H1 (cell line): ENCODE results near the gene CXCL12. TPM values are rescaled to one million over a fixed set of nuclear protein-coding genes. Genes with fewer than 3 reads are reported as not detected.

Source experiments
- CTCF ChIA-PET: fragments of 300-600 bp; sonication (Branson Sonifier 250); formaldehyde crosslinking; loops from one replicate; lab custom pipeline; 2021; ENCODE audit not compliant: partially characterized antibody; lab: Charles Lee
- POLR2A ChIA-PET: fragments of 300-600 bp; sonication (Branson Sonifier 250); formaldehyde crosslinking; loops from one replicate; lab custom pipeline; 2021; ENCODE audit warnings: inconsistent platforms; ENCODE audit not compliant: partially characterized antibody; lab: Charles Lee
- DNase-seq, 2 experiments: peaks; one replicate each; pipeline versions ENCODE4 v3.0.0 to v3.0.0-alpha.2; 2010 to 2022; ENCODE audit warnings: low spot score in 2 of 2, low read depth in 1 of 2, mixed read lengths in 1 of 2
- FAIRE-seq: peaks from 2 replicates; lab custom pipeline; 2011; peaks lifted over from hg19 to GRCh38; lab: Jason Lieb, UNC
- H2AFZ ChIP-seq: 2 replicates; pipeline ENCODE4 v1.8.1; 2012; ENCODE audit warnings: low read length, inconsistent platforms
- H2AK5ac ChIP-seq: 2 replicates; pipeline ENCODE4 v1.6.1; 2013; ENCODE audit warnings: low read depth, low read length
- H2BK120ac ChIP-seq: replicated peaks from 2 replicates; pipeline ENCODE3; 2013; ENCODE audit warnings: low read depth, low read length, inconsistent platforms
- H2BK12ac ChIP-seq: 2 replicates; pipeline ENCODE4 v1.6.1; 2013; ENCODE audit warnings: low read depth, low read length
- H2BK15ac ChIP-seq: 2 replicates; pipeline ENCODE4 v1.6.1; 2013; ENCODE audit warnings: low read length
- H2BK20ac ChIP-seq: 2 replicates; pipeline ENCODE4 v1.6.1; 2013; ENCODE audit warnings: low read length
- H2BK5ac ChIP-seq: 2 replicates; pipeline ENCODE4 v1.6.1; 2013; ENCODE audit warnings: low read depth, low read length
- H3K14ac ChIP-seq: 2 replicates; pipeline ENCODE4 v1.6.1; 2013; ENCODE audit warnings: inconsistent platforms; ENCODE audit not compliant: insufficient read length
- H3K18ac ChIP-seq: 2 replicates; pipeline ENCODE4 v1.6.1; 2013; ENCODE audit warnings: low read length; ENCODE audit errors: extremely low read depth
- H3K23ac ChIP-seq: 2 replicates; pipeline ENCODE4 v1.6.1; 2013; ENCODE audit warnings: inconsistent platforms; ENCODE audit not compliant: insufficient read length
- H3K23me2 ChIP-seq: 2 replicates; pipeline ENCODE4 v1.6.1; 2013; ENCODE audit warnings: low read depth, low read length
- H3K27ac ChIP-seq: 2 replicates; pipeline ENCODE4 v1.6.1; 2011; ENCODE audit warnings: low read depth, low read length, inconsistent platforms
- H3K27me3 ChIP-seq, 4 experiments: replicated peaks in 1 of 4; 1 replicate in 1 of 4; 2 replicates in 3 of 4; pipeline versions ENCODE4 v1.6.1 to v1.8.1; 2011 to 2013; ENCODE audit warnings: low read length in 3 of 4, mild to moderate bottlenecking in 3 of 4, inconsistent platforms in 2 of 4, mixed read lengths in 2 of 4, moderate library complexity in 1 of 4; ENCODE audit not compliant: control insufficient read depth in 3 of 4, insufficient read depth in 3 of 4; ENCODE audit errors: extremely low read depth in 1 of 4
- H3K36me3 ChIP-seq, 4 experiments: 2 replicates each; pipeline versions ENCODE4 v1.6.1 to v1.8.1; 2011 to 2013; ENCODE audit warnings: mild to moderate bottlenecking in 4 of 4, low read length in 3 of 4, moderate library complexity in 2 of 4, control low read depth in 1 of 4, inconsistent platforms in 1 of 4; ENCODE audit not compliant: insufficient read depth in 4 of 4, control insufficient read depth in 2 of 4
- H3K4ac ChIP-seq: replicated peaks from 2 replicates; pipeline ENCODE3; 2013; ENCODE audit warnings: low read length, low read depth, mixed read lengths, inconsistent platforms; ENCODE audit not compliant: insufficient read length
- H3K4me1 ChIP-seq, 4 experiments: replicated peaks in 1 of 4; 1 replicate in 1 of 4; 2 replicates in 3 of 4; pipeline versions ENCODE4 v1.6.1 to v1.8.1; 2011 to 2013; ENCODE audit warnings: low read length in 3 of 4, inconsistent platforms in 2 of 4, mixed read lengths in 1 of 4; ENCODE audit not compliant: insufficient read depth in 4 of 4, control insufficient read depth in 3 of 4
- H3K4me2 ChIP-seq, 2 experiments: 2 replicates each; pipeline versions ENCODE4 v1.6.1 to v1.8.1; 2011 to 2013; ENCODE audit warnings: low read depth in 2 of 2, low read length in 2 of 2, control low read depth in 1 of 2, inconsistent platforms in 1 of 2, mild to moderate bottlenecking in 1 of 2; ENCODE audit not compliant: insufficient read depth in 1 of 2
- H3K4me3 ChIP-seq, 4 experiments: fragments of 200-600, 300-600 bp in 1 of 4; sonication (generic), shearing (Covaris generic), sonication (Bioruptor Twin) in 1 of 4; 2 replicates each; pipeline versions ENCODE4 v1.5.1 to v1.8.1; 2011 to 2016; ENCODE audit warnings: low read length in 4 of 4, low read depth in 3 of 4, control low read depth in 2 of 4, inconsistent platforms in 2 of 4, mild to moderate bottlenecking in 2 of 4, mixed read lengths in 1 of 4, moderate library complexity in 1 of 4; ENCODE audit not compliant: insufficient read depth in 2 of 4; ENCODE audit errors: extremely low read depth in 1 of 4
- H3K56ac ChIP-seq: replicated peaks from 2 replicates; pipeline ENCODE3; 2013; ENCODE audit warnings: low read depth, mild to moderate bottlenecking, mixed read lengths, low read length, inconsistent platforms; ENCODE audit not compliant: insufficient read length
- H3K79me1 ChIP-seq: 2 replicates; pipeline ENCODE4 v1.6.1; 2013; ENCODE audit warnings: low read depth, low read length, control low read depth
- H3K79me2 ChIP-seq, 2 experiments: 2 replicates each; pipeline versions ENCODE4 v1.6.1 to v1.8.1; 2012 to 2013; ENCODE audit warnings: low read length in 2 of 2, mild to moderate bottlenecking in 2 of 2, inconsistent platforms in 1 of 2; ENCODE audit not compliant: insufficient read depth in 2 of 2, control insufficient read depth in 1 of 2
- H3K9ac ChIP-seq, 4 experiments: replicated peaks in 1 of 4; 1 replicate in 1 of 4; 2 replicates in 3 of 4; pipeline versions ENCODE4 v1.6.1 to v1.8.1; 2011 to 2013; ENCODE audit warnings: low read depth in 3 of 4, low read length in 3 of 4, control low read depth in 2 of 4, mild to moderate bottlenecking in 2 of 4, moderate library complexity in 2 of 4, inconsistent platforms in 1 of 4; ENCODE audit errors: extremely low read depth in 1 of 4
- H3K9me3 ChIP-seq, 2 experiments: 2 replicates each; pipeline versions ENCODE4 v1.6.1 to v1.8.1; 2012 to 2013; ENCODE audit warnings: mild to moderate bottlenecking in 2 of 2, moderate library complexity in 2 of 2, control low read depth in 1 of 2, inconsistent platforms in 1 of 2, low read depth in 1 of 2, low read length in 1 of 2, mixed read lengths in 1 of 2; ENCODE audit not compliant: insufficient read depth in 2 of 2
- H4K20me1 ChIP-seq, 2 experiments: replicated peaks in 1 of 2; 2 replicates each; pipeline versions ENCODE3 to v1.8.1; 2011 to 2013; ENCODE audit warnings: inconsistent platforms in 2 of 2, low read length in 2 of 2, mild to moderate bottlenecking in 1 of 2; ENCODE audit not compliant: insufficient read depth in 2 of 2, control insufficient read depth in 1 of 2
- H4K5ac ChIP-seq: 2 replicates; pipeline ENCODE4 v1.6.1; 2013; ENCODE audit warnings: low read length, low read depth, mixed read lengths, inconsistent platforms; ENCODE audit not compliant: insufficient read length
- H4K8ac ChIP-seq: 2 replicates; pipeline ENCODE4 v1.8.0; 2013; ENCODE audit warnings: mild to moderate bottlenecking, moderate library complexity, low read length, inconsistent platforms; ENCODE audit not compliant: insufficient read depth; ENCODE audit errors: extremely low read depth
- H4K91ac ChIP-seq: replicated peaks from 2 replicates; pipeline ENCODE3; 2013; ENCODE audit warnings: low read length, mixed read lengths, inconsistent platforms; ENCODE audit not compliant: insufficient read length
- ASH2L ChIP-seq: fragments of 200-600, 300-600 bp; sonication (generic); IDR thresholded peaks from one replicate; pipeline ENCODE4 v1.7.1; 2017; ENCODE audit warnings: low read length
- BCL11A ChIP-seq, 2 experiments: IDR thresholded peaks; one replicate each; pipeline ENCODE4 v1.6.1; 2011; ENCODE audit warnings: low read depth in 2 of 2, low read length in 2 of 2, mild to moderate bottlenecking in 2 of 2
- CHD1 ChIP-seq: IDR thresholded peaks from 2 replicates; pipeline ENCODE4 v1.6.1; 2012; ENCODE audit warnings: low read depth, low read length, improper control_type of control experiment
- CREB1 ChIP-seq: IDR thresholded peaks from 2 replicates; pipeline ENCODE4 v1.6.1; 2012; ENCODE audit warnings: inconsistent platforms
- FOSL1 ChIP-seq: IDR thresholded peaks from 2 replicates; pipeline ENCODE4 v1.6.1; 2011; ENCODE audit warnings: mild to moderate bottlenecking, low read depth, low read length, moderate library complexity; ENCODE audit not compliant: insufficient read depth
- GTF2F1 ChIP-seq: IDR thresholded peaks from 2 replicates; pipeline ENCODE4 v1.6.1; 2012; ENCODE audit warnings: low read depth, low read length, improper control_type of control experiment, borderline replicate concordance
- JUN ChIP-seq: IDR thresholded peaks from 2 replicates; pipeline ENCODE4 v1.6.1; 2011; ENCODE audit warnings: low read depth, mild to moderate bottlenecking, improper control_type of control experiment, low read length
- KDM4A ChIP-seq: IDR thresholded peaks from one replicate; pipeline ENCODE4 v1.7.1; 2012; ENCODE audit warnings: low read depth, mild to moderate bottlenecking, moderate library complexity, low read length, inconsistent platforms; ENCODE audit not compliant: severe bottlenecking
- KDM5A ChIP-seq: fragments of 200-600 bp; IDR thresholded peaks from 2 replicates; pipeline ENCODE4 v1.7.1; 2012; ENCODE audit warnings: mild to moderate bottlenecking, low read length, inconsistent platforms, mixed read lengths
- MAX ChIP-seq: IDR thresholded peaks from 2 replicates; pipeline ENCODE4 v1.6.1; 2012; ENCODE audit warnings: inconsistent platforms
- POLR2AphosphoS5 ChIP-seq: IDR thresholded peaks from 2 replicates; pipeline ENCODE4 v1.6.1; 2011; ENCODE audit warnings: low read depth, low read length
- RAD21 ChIP-seq, 2 experiments: IDR thresholded peaks in 1 of 2; conservative IDR thresholded peaks in 1 of 2; 2 replicates each; pipeline ENCODE4 v1.6.1; 2011; ENCODE audit warnings: low read depth in 2 of 2, low read length in 2 of 2, improper control_type of control experiment in 1 of 2, inconsistent platforms in 1 of 2, mild to moderate bottlenecking in 1 of 2, moderate library complexity in 1 of 2
- SP1 ChIP-seq: IDR thresholded peaks from 2 replicates; pipeline ENCODE4 v1.6.1; 2011; ENCODE audit warnings: low read depth, low read length
- SP2 ChIP-seq: IDR thresholded peaks from 2 replicates; pipeline ENCODE4 v1.6.1; 2012; ENCODE audit warnings: mild to moderate bottlenecking, low read length, inconsistent platforms
- TAF1 ChIP-seq: IDR thresholded peaks from 2 replicates; pipeline ENCODE4 v1.6.1; 2011; ENCODE audit warnings: mild to moderate bottlenecking, low read depth, low read length
- TBP ChIP-seq: IDR thresholded peaks from 2 replicates; pipeline ENCODE4 v1.6.1; 2011; ENCODE audit warnings: low read depth, low read length, improper control_type of control experiment
- WGBS, 2 experiments: shearing (Covaris generic) in 1 of 2; methylation state at CpG; one replicate each; pipeline versions ENCODE4 v1.1.6 to v1.1.7; 2013 to 2015; ENCODE audit warnings: low lambda C conversion rate in 2 of 2, mixed read lengths in 2 of 2, inconsistent platforms in 1 of 2, low coverage in 1 of 2, missing lambda C conversion rate in 1 of 2; ENCODE audit not compliant: insufficient replicate concordance in 2 of 2, insufficient coverage in 1 of 2, insufficient read length in 1 of 2; ENCODE audit errors: extremely low coverage in 1 of 2, missing lambda C conversion rate in 1 of 2; 5-methylcytosine and 5-hydroxymethylcytosine counted together
- polyA plus RNA-seq, 7 experiments: library from polyadenylated mRNA; depleted of rRNA in 3 of 7; stranded (reverse) in 5 of 7; unstranded in 2 of 7; fragments of >200 nt in 5 of 7; fragments of 200-250 nt in 2 of 7; gene quantifications; 1 replicate in 5 of 7; 2 replicates in 1 of 7; 4 replicates in 1 of 7; pipeline versions ENCODE4 v1.2.1 to v1.2.3, GENCODE V29; 2011 to 2013; ENCODE audit warnings: missing spikeins in 2 of 7, mixed read lengths in 2 of 7
- total RNA-seq: library from RNA; stranded (reverse); fragmentation: NEBNext Ultra II Directional; extraction: Animal tissue kit (Norgen Biotek cat#: 25700); gene quantifications from 2 replicates; pipeline ENCODE4 v1.2.1, GENCODE V29; 2021

Gene CXCL12
- total and polyA plus RNA-seq, 2 of the 8 experiments (the other 6 are each of a cell fraction or from before 2014, with no cell fraction given), result 51.4 to 53.8 TPM

- H2BK12ac ChIP-seq, result no peak overlapping the region
- peaks cover 0 to 10% (median 4%) of the 10 kb centered on the region in 4 experiments; a peak in 3 of 7 replicates for H3K4me1 ChIP-seq
- H3K79me1 ChIP-seq, result no peaks in the 10 kb centered on the region
- H3K27me3 ChIP-seq, result no peaks in the 10 kb centered on the region
- H2BK15ac ChIP-seq, result no peak overlapping the region
- H3K79me2 ChIP-seq, result no peaks in the 10 kb centered on the region
- no peak overlapping the region for H3K4me3 ChIP-seq
- DNase-seq (no peak), FAIRE-seq (no peak)
- no peaks in the 10 kb centered on the region for H3K36me3 ChIP-seq
- CTCF ChIA-PET, result interaction anchor here (0.8 to 1.8 kb wide), 6 partner anchors 8 to 647 kb away, joined by 3 to 5 read pairs (median 5); no protein-coding TSS in a partner anchor
- no peak overlapping the region for H3K23ac ChIP-seq
- H4K5ac ChIP-seq, result no peak overlapping the region
- no peak overlapping the region for H3K4me2 ChIP-seq
- no peak overlapping the region for H3K4ac ChIP-seq
- no peak overlapping the region for H3K14ac ChIP-seq
- no peak overlapping the region for H4K8ac ChIP-seq
- POLR2A ChIA-PET, result interaction anchor here (1.0 kb wide), 1 partner anchor 46 kb away, joined by 3 read pairs; no protein-coding TSS in a partner anchor
- no peaks in the 10 kb centered on the region for H3K23me2 ChIP-seq
- WGBS, 2 experiments, result 92% methylated on average over 4 of the region's 4 CpGs; no CpG with 5 or more reads in 1 of the 2 experiments
- H2BK5ac ChIP-seq, result no peak overlapping the region
- H3K9ac ChIP-seq, result no peak overlapping the region
- no peak overlapping the region for H3K18ac ChIP-seq
- H2BK120ac ChIP-seq, result no peak overlapping the region
- H4K91ac ChIP-seq, result no peak overlapping the region
- no peak overlapping the region for H2AFZ ChIP-seq
- H2BK20ac ChIP-seq, result no peak overlapping the region
- H4K20me1 ChIP-seq, result no peaks in the 10 kb centered on the region
- H3K56ac ChIP-seq, result no peak overlapping the region
- H2AK5ac ChIP-seq, result no peak overlapping the region
- H3K9me3 ChIP-seq, result no peaks in the 10 kb centered on the region
- H3K27ac ChIP-seq, result no peak overlapping the region
- no peak for TF ChIP-seq JUN
- TF ChIP-seq KDM4A, result no peak
- no peak for TF ChIP-seq MAX
- no peak for TF ChIP-seq FOSL1
- no peak for TF ChIP-seq BCL11A (IDR thresholded peaks at IDR 0.05; ENCODE audit: low read depth in 2 of 2, low read length in 2 of 2)
- no peak for TF ChIP-seq TAF1
- TF ChIP-seq RAD21 (IDR thresholded peaks at IDR 0.05 in 1 of 2, conservative IDR thresholded peaks at IDR 0.05 in 1 of 2; ENCODE audit: low read depth in 2 of 2, low read length in 2 of 2), result no peak
- TF ChIP-seq ASH2L, result no peak
- TF ChIP-seq POLR2AphosphoS5, result no peak
- no peak for TF ChIP-seq KDM5A
- no peak for TF ChIP-seq TBP
- TF ChIP-seq GTF2F1, result no peak
- TF ChIP-seq SP2, result no peak
- TF ChIP-seq CREB1, result no peak
- no peak for TF ChIP-seq CHD1
- TF ChIP-seq SP1, result no peak
Measured at GRCh38 chr10:44337081-44337480, 47.8 kb downstream of the CXCL12 start.
